ENCODE results near the gene CDKN2B.
A peak's percentile ranks its signal among the peaks of the same experiment; 100 is the strongest.

CDKN2B gene

DNA sequence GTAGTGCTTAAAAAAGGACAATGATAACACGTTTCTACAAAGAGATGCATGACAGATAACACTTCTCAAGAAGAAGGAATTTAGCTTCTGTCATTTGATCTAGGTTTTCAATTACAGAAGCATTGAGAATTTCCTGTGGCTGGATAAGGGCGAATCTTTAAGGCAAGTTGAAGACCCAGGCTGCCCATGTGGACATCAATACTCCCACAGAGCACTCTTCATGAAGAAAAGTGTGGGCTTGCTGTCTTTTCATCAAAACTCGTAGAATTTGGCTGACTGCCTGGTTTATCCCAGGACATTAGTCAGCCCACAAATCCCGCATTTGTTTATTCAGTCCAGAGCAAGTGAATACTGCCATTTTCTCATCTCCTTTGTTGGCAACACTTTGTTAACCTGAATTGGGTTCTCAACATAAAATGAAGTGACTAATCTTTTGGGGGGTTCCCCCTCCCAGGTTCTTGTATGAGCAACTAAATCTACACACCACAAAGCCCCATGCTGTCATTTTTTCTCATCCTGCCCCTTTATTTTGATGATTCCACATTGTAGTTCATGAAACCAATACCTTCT lies 43.4 kb upstream of the CDKN2B start (continued):
- TF ChIP-seq, protein P1, sequence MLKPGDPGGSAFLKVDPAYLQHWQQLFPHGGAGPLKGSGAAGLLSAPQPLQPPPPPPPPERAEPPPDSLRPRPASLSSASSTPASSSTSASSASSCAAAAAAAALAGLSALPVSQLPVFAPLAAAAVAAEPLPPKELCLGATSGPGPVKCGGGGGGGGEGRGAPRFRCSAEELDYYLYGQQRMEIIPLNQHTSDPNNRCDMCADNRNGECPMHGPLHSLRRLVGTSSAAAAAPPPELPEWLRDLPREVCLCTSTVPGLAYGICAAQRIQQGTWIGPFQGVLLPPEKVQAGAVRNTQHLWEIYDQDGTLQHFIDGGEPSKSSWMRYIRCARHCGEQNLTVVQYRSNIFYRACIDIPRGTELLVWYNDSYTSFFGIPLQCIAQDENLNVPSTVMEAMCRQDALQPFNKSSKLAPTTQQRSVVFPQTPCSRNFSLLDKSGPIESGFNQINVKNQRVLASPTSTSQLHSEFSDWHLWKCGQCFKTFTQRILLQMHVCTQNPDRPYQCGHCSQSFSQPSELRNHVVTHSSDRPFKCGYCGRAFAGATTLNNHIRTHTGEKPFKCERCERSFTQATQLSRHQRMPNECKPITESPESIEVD (tag by site-specific recombination; IDR thresholded peaks at IDR 0.05) = peak; percentile 60
- TF ChIP-seq, protein P2, sequence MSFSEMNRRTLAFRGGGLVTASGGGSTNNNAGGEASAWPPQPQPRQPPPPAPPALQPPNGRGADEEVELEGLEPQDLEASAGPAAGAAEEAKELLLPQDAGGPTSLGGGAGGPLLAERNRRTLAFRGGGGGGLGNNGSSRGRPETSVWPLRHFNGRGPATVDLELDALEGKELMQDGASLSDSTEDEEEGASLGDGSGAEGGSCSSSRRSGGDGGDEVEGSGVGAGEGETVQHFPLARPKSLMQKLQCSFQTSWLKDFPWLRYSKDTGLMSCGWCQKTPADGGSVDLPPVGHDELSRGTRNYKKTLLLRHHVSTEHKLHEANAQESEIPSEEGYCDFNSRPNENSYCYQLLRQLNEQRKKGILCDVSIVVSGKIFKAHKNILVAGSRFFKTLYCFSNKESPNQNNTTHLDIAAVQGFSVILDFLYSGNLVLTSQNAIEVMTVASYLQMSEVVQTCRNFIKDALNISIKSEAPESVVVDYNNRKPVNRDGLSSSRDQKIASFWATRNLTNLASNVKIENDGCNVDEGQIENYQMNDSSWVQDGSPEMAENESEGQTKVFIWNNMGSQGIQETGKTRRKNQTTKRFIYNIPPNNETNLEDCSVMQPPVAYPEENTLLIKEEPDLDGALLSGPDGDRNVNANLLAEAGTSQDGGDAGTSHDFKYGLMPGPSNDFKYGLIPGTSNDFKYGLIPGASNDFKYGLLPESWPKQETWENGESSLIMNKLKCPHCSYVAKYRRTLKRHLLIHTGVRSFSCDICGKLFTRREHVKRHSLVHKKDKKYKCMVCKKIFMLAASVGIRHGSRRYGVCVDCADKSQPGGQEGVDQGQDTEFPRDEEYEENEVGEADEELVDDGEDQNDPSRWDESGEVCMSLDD (tag by site-specific recombination; IDR thresholded peaks at IDR 0.05) = no peak
- TF ChIP-seq ZFP69B (tag by site-specific recombination; IDR thresholded peaks at IDR 0.05) (no peak), ZNF548 (tag by site-specific recombination; IDR thresholded peaks at IDR 0.05) (no peak), GLIS1 (tag by site-specific recombination; IDR thresholded peaks at IDR 0.05) (peak; percentile 75), ZNF768 (tag by site-specific recombination; IDR thresholded peaks at IDR 0.05) (no peak), ZBTB48 (tag by site-specific recombination; IDR thresholded peaks at IDR 0.05) (no peak), ZNF140 (tag by site-specific recombination; IDR thresholded peaks at IDR 0.05) (no peak), BCL11B (tag by site-specific recombination; IDR thresholded peaks at IDR 0.05; ENCODE audit: low read depth) (no peak), ZNF561 (tag by site-specific recombination; IDR thresholded peaks at IDR 0.05; ENCODE audit: borderline replicate concordance) (no peak), KLF8 (tag by site-specific recombination; IDR thresholded peaks at IDR 0.05) (no peak), ZXDB (tag by site-specific recombination; IDR thresholded peaks at IDR 0.05) (peak; percentile 51; the same call in 1 of the 2 replicates), ZNF37A (tag by site-specific recombination; IDR thresholded peaks at IDR 0.05) (no peak), ZNF132 (tag by site-specific recombination; IDR thresholded peaks at IDR 0.05; ENCODE audit: borderline replicate concordance) (no peak), ZNF248 (tag by site-specific recombination; IDR thresholded peaks at IDR 0.05) (no peak), ZNF792 (tag by site-specific recombination; IDR thresholded peaks at IDR 0.05) (no peak)
- TF ChIP-seq, protein P3, sequence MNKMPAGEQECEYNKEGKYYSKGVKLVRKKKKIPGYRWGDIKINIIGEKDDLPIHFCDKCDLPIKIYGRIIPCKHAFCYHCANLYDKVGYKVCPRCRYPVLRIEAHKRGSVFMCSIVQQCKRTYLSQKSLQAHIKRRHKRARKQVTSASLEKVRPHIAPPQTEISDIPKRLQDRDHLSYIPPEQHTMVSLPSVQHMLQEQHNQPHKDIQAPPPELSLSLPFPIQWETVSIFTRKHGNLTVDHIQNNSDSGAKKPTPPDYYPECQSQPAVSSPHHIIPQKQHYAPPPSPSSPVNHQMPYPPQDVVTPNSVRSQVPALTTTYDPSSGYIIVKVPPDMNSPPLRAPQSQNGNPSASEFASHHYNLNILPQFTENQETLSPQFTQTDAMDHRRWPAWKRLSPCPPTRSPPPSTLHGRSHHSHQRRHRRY (tag by site-specific recombination; IDR thresholded peaks at IDR 0.05) = no peak
- TF ChIP-seq, protein P4, sequence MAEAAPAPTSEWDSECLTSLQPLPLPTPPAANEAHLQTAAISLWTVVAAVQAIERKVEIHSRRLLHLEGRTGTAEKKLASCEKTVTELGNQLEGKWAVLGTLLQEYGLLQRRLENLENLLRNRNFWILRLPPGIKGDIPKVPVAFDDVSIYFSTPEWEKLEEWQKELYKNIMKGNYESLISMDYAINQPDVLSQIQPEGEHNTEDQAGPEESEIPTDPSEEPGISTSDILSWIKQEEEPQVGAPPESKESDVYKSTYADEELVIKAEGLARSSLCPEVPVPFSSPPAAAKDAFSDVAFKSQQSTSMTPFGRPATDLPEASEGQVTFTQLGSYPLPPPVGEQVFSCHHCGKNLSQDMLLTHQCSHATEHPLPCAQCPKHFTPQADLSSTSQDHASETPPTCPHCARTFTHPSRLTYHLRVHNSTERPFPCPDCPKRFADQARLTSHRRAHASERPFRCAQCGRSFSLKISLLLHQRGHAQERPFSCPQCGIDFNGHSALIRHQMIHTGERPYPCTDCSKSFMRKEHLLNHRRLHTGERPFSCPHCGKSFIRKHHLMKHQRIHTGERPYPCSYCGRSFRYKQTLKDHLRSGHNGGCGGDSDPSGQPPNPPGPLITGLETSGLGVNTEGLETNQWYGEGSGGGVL (tag by site-specific recombination; IDR thresholded peaks at IDR 0.05) = peak; percentile 84

DNA sequence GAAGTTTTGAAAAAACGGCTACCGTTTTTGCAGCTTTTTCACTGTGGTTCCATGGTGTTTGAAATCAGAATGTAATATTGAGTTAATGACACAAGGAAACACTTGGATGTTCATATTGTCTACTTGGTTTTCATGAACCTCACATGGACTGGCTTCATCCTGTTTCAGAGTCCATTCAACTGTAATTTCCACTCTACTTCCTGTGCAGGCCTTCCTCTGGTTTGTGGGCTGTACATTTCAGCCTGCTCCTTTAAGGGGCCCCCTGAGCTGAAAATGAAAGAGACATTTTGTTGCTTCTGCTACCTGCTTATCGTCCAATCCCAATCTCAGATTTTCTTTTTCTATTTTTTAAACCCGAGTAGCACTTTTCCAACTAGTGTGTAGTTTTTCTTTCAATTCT lies 41.8 kb upstream of the CDKN2B start:
- Histone ChIP-seq H3K4me3 (ENCODE audit: low read depth, low read length) (no peak overlapping the region), H3K27ac (ENCODE audit: extremely low read depth, low read depth, low read length) (no peak overlapping the region), H3K36me3 (ENCODE audit: control insufficient read depth in 2 of 2, insufficient read depth in 1 of 2, low read length in 2 of 2) (peaks cover 3 to 37% of the 10 kb centered on the region in 2 experiments), H3K9me3 (ENCODE audit: control insufficient read depth, insufficient read depth, low read depth, low read length) (no peaks in the 10 kb centered on the region), H3K4me1 (ENCODE audit: control insufficient read depth, insufficient read depth, low read length) (peaks cover 15% of the 10 kb centered on the region)
- CTCF ChIA-PET = interaction anchor here (0.8 to 4.1 kb wide), 9 partner anchors 9 to 238 kb away, joined by 3 to 29 read pairs (median 9); partner anchors contain the start of gene CDKN2B
- POLR2A ChIA-PET = interaction anchor here (0.7 to 1.8 kb wide), 5 partner anchors 42 to 188 kb away, joined by 3 to 9 read pairs (median 4); partner anchors contain the start of gene CDKN2B
- TF ChIP-seq, protein P5, sequence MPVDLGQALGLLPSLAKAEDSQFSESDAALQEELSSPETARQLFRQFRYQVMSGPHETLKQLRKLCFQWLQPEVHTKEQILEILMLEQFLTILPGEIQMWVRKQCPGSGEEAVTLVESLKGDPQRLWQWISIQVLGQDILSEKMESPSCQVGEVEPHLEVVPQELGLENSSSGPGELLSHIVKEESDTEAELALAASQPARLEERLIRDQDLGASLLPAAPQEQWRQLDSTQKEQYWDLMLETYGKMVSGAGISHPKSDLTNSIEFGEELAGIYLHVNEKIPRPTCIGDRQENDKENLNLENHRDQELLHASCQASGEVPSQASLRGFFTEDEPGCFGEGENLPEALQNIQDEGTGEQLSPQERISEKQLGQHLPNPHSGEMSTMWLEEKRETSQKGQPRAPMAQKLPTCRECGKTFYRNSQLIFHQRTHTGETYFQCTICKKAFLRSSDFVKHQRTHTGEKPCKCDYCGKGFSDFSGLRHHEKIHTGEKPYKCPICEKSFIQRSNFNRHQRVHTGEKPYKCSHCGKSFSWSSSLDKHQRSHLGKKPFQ (tag by site-specific recombination; IDR thresholded peaks at IDR 0.05) = no peak
- TF ChIP-seq, protein P6, sequence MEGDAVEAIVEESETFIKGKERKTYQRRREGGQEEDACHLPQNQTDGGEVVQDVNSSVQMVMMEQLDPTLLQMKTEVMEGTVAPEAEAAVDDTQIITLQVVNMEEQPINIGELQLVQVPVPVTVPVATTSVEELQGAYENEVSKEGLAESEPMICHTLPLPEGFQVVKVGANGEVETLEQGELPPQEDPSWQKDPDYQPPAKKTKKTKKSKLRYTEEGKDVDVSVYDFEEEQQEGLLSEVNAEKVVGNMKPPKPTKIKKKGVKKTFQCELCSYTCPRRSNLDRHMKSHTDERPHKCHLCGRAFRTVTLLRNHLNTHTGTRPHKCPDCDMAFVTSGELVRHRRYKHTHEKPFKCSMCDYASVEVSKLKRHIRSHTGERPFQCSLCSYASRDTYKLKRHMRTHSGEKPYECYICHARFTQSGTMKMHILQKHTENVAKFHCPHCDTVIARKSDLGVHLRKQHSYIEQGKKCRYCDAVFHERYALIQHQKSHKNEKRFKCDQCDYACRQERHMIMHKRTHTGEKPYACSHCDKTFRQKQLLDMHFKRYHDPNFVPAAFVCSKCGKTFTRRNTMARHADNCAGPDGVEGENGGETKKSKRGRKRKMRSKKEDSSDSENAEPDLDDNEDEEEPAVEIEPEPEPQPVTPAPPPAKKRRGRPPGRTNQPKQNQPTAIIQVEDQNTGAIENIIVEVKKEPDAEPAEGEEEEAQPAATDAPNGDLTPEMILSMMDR (tag by site-specific recombination; IDR thresholded peaks at IDR 0.05) = no peak
- TF ChIP-seq ZNF629 (tag by site-specific recombination; IDR thresholded peaks at IDR 0.05) = no peak
- no peak for TF ChIP-seq ZNF211 (tag by site-specific recombination; IDR thresholded peaks at IDR 0.05; ENCODE audit: low read depth)
- no peak for TF ChIP-seq ZNF610 (tag by site-specific recombination; IDR thresholded peaks at IDR 0.05; ENCODE audit: borderline replicate concordance)
- TF ChIP-seq ZNF350 (tag by site-specific recombination; IDR thresholded peaks at IDR 0.05) = no peak
- TF ChIP-seq ZNF202 (tag by site-specific recombination; IDR thresholded peaks at IDR 0.05; ENCODE audit: borderline replicate concordance) = no peak
- TF ChIP-seq, protein P7, sequence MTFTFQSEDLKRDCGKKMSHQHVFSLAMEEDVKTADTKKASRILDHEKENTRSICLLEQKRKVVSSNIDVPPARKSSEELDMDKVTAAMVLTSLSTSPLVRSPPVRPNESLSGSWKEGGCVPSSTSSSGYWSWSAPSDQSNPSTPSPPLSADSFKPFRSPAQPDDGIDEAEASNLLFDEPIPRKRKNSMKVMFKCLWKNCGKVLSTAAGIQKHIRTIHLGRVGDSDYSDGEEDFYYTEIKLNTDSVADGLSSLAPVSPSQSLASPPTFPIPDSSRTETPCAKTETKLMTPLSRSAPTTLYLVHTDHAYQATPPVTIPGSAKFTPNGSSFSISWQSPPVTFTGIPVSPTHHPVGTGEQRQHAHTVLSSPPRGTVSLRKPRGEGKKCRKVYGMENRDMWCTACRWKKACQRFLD (tag by site-specific recombination; IDR thresholded peaks at IDR 0.05) = no peak
